GM13976 (cell line): Measurements from ENCODE around the gene GLDC.
"Not testable (repeated sequence)": the region's sequence is repeated elsewhere in the genome, so short reads cannot be mapped to it uniquely, and the experiment has no call there.

Experiments
- DNase-seq: peaks from one replicate; pipeline ENCODE4 v3.0.0; 2012; ENCODE audit warnings: low spot score
- in situ Hi-C: fragments of 300-500 bp; cut with MboI; formaldehyde crosslinking; loops from one replicate; pipeline ENCODE4 v1.12.0; 2022; ENCODE audit warnings: low sequenced_read_pairs, mixed read lengths, inconsistent platforms; ENCODE audit not compliant: unreplicated experiment
- TF ChIP-seq, protein P1 (sequence below): IDR thresholded peaks from 2 replicates; pipeline ENCODE4 v1.5.1; 2012; ENCODE audit warnings: borderline replicate concordance, mild to moderate bottlenecking; ENCODE audit not compliant: insufficient read depth; ENCODE audit errors: extremely low read depth, missing control alignments, control extremely low read depth

The GLDC gene

DNA sequence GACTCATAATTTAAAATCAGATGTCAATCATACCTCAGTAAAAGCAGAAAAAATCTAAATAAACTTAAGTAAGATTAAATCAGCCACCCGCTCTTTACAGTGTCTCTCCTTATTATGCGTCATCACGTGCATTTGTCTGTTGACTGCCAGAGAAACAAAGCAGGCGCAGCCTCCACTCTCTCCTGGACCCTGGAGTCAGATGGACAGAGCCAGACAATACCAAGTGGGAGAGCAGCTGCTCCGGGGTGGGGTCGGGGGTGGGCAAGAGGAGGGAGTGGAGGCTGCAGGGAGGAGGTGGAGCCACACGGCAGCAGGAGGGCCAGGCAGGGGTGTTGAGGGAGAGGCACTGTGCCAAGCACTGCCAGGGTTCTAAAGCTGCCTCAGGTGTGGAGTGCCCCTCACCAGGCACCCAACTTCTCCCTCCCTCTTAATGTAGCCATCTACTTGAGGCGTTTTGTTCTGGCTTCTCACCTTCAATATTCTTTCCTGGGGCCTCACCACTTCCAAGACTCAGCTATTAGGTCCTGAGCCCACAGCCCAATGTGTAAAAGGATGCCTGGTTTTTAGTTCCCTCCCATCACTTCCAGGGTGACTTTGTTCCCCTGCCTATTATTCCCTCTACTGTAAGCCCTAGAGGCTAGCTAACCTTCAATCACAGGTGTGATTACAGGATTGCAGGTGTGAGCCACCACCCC, 96.3 kb downstream of the GLDC start:
- TF ChIP-seq, protein P1, sequence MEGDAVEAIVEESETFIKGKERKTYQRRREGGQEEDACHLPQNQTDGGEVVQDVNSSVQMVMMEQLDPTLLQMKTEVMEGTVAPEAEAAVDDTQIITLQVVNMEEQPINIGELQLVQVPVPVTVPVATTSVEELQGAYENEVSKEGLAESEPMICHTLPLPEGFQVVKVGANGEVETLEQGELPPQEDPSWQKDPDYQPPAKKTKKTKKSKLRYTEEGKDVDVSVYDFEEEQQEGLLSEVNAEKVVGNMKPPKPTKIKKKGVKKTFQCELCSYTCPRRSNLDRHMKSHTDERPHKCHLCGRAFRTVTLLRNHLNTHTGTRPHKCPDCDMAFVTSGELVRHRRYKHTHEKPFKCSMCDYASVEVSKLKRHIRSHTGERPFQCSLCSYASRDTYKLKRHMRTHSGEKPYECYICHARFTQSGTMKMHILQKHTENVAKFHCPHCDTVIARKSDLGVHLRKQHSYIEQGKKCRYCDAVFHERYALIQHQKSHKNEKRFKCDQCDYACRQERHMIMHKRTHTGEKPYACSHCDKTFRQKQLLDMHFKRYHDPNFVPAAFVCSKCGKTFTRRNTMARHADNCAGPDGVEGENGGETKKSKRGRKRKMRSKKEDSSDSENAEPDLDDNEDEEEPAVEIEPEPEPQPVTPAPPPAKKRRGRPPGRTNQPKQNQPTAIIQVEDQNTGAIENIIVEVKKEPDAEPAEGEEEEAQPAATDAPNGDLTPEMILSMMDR = no peak
- in situ Hi-C loops = no loop called here
- no peak for DNase-seq

DNA sequence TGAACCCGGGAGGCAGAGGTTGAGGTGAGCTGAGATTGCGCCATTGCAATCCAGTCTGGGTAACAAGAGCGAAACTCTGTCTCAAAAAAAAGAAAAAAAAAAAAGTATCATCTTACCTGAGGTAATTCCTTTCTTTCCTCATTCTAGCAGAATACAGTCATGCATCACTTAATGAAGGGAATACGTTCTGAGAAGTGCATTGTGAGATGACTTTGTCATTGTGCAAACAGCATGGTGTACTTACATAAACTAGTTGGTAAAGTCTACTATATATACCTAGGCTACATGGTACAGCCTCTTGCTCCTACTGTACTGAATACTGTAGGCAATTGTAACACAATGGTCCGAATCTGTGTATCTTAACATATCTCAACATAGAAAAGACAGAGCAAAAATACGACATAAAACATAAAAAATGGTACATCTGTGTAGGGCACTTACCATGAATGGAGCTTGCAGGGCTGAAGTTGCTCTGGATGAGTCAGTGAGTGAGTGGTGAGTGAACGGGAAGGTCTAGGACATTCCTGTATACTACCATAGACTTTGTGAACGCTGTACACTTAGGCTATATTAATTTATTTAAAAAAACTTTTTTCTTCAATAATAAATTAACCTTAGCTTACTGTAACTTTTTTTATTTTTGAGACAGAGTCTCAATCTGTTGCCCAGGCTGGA, 100.4 kb downstream of the GLDC start:
- TF ChIP-seq, protein P1 = no peak
- no peak for DNase-seq
- in situ Hi-C loops = no loop called here

DNA sequence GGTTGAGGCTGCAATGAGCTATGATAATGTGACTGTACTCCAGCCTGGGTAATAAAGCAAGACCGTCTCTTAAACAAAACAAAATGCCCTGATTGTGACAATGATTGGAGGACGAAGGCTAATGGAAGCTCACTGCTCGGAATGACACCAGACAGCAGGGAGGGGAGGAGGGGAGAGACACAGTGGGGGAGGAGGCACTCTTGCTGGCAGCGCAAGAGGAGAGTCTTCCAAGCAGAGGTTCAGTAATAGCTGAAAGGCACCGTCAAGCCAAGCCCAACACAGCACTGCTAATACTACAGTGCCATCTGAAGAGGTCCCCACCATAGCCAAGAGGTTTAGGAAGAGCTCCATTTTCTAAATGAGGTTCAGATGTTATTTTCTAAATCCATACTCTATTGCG, 102.3 kb downstream of the GLDC start:
- in situ Hi-C loops = no loop called here
- no peak for DNase-seq
- TF ChIP-seq, protein P1 = no peak

DNA sequence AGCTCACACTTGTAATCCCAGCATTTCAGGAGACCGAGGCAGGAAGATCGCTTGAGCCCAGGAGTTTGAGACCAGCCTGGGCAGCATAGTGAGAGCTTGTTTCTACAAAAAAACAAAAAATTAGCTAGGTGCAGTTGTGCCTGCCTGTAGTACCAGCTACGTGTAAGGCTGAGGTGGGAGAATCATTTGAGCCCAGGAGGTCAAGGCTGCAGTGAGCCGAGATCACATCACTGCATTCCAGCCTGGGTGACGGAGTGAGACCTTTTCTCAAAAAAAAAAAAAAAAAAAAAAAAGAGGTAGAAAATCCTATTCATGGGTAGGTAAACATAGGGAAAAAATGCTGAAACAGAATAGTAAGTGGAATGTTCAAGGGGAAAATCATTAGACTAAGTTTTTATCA, 102.9 kb downstream of the GLDC start:
- in situ Hi-C loops, DNase-seq: not testable (repeated sequence)

DNA sequence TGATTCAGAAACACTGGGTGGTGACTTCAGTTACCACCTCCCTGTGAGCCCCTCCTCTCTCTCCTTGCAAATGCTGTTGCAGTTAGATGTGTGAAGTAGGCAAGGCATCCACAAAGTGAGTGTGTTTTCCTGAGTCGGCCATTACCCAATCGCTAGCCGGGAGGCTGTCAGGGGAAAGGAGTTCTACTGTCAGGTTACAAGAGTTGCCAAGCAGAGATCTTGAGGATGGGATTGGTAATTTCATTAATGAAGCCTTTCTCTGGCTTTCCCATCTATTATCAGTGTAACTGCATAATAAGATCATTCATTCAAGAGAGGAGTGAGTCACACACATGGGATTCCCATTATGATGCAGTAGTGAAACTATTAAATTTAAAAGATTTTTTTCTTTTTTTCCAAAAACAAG, 106.9 kb downstream of the GLDC start:
- TF ChIP-seq, protein P1 = no peak
- in situ Hi-C loops = no loop called here
- DNase-seq = no peak

DNA sequence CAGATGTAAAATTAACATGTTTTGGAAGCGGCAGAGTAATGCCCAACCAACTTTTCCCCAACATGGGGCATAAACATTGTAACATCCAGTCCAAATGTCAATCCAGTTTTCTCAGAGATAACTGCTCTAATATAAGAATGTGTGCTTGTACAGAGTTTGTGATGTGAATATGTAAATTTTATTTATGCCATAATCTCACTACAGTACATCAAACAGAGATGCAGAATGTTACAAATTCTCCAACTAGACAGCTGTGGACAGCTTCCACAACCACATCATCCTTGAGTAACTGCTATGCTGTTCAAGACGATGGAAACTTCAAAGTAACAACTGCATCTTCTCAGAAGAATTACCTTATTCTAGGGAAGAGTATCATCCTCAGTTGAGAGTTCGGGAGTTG, 109.9 kb downstream of the GLDC start:
- TF ChIP-seq, protein P1 = no peak
- DNase-seq = no peak
- in situ Hi-C loops = no loop called here

DNA sequence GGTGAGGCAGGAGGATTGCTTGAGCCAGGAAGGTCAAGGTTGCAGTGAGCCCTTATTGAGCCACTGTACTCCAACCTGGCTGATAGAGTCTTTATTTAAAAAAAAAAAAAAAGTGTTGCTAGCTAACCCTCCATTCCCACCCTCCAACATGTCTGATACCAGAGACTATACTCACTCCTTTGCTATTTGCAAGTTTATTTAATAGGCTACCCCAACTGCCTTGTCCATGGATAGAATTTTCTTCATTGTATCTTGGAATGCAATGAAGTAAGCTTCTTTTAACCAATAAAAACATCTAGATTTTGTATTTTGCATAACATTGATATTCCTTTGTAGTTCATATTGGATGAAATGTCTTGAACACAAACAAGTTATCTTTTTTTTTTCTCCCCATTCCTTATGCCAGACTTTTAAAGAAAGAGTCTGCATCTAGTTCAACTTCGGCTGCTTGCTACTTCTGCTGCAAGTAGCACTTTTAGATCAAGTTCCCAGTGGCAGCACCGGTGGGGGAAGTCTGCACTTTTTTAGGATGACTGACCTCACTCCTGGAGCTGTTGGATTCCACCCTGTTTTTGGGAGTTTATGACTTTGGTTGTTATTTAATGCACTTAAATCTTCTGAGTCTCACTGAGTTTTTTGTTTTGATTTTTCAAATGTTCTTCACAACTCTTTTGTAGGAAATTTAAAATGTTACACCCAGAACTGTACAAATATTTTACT, 120.0 kb downstream of the GLDC start:
- no peak for DNase-seq
- in situ Hi-C loops = no loop called here
- TF ChIP-seq, protein P1 = no peak
